A549 (cell line): ENCODE measurements around the gene C2. TPM values are rescaled to one million over a fixed set of nuclear protein-coding genes. Genes with fewer than 3 reads are reported as not detected.

ENCODE experiments used
- ATAC-seq, 2 experiments: fragments of 200-7000 bp in 1 of 2; fragments of >200 bp in 1 of 2; cut with Nextera tagmentation in 1 of 2; cut with Tn5 transposase in 1 of 2; 3 replicates each; pipeline versions ENCODE4 v1.8.0 to v1.9.1; 2018 to 2020; ENCODE audit warnings: mild to moderate bottlenecking in 1 of 2, moderate library complexity in 1 of 2
- CTCF ChIA-PET: fragments of 300-600 bp; sonication (Branson Sonifier 250); formaldehyde crosslinking; extraction: SDS; loops from one replicate; lab custom pipeline; 2021; ENCODE audit warnings: antibody characterized with exemption, inconsistent platforms; lab: Yijun Ruan, JAX
- POLR2A ChIA-PET: fragments of 350-600 bp; formaldehyde crosslinking; extraction: SDS; loops from one replicate; lab custom pipeline; 2021; ENCODE audit warnings: antibody characterized with exemption, inconsistent platforms; lab: Yijun Ruan, JAX
- DNase-seq, 2 experiments: peaks; one replicate each; pipeline versions ENCODE4 v3.0.0 to v3.0.0-alpha.2; 2011 to 2016; ENCODE audit warnings: low read depth in 1 of 2, low spot score in 1 of 2
- FAIRE-seq: peaks from 2 replicates; lab custom pipeline; 2011; peaks lifted over from hg19 to GRCh38; lab: Jason Lieb, UNC
- H3K27ac ChIP-seq, 2 experiments: fragments of >200 bp; sonication (Bioruptor Twin); formaldehyde crosslinking; 3 replicates each; pipeline ENCODE4 v1.5.1; 2016 to 2017
- H3K4me1 ChIP-seq: fragments of >200 bp; sonication (Bioruptor Twin); formaldehyde crosslinking; 3 replicates; pipeline ENCODE4 v1.6.1; 2016
- H3K4me2 ChIP-seq: fragments of >200 bp; sonication (Bioruptor Twin); formaldehyde crosslinking; 3 replicates; pipeline ENCODE4 v1.6.1; 2016
- H3K4me3 ChIP-seq: fragments of >200 bp; sonication (Bioruptor Twin); formaldehyde crosslinking; 3 replicates; pipeline ENCODE4 v1.5.1; 2016
- H3K9me3 ChIP-seq: fragments of >200 bp; sonication (Bioruptor Twin); formaldehyde crosslinking; 3 replicates; pipeline ENCODE4 v1.6.1; 2016
- BCL3 ChIP-seq: fragments of >200 bp; sonication (Bioruptor Twin); formaldehyde crosslinking; IDR thresholded peaks from 3 replicates; pipeline ENCODE4 v1.6.1; 2016
- BHLHE40 ChIP-seq: IDR thresholded peaks from 2 replicates; pipeline ENCODE4 v1.6.1; 2012; ENCODE audit warnings: low read depth, low read length, inconsistent platforms
- CBX2 ChIP-seq: fragments of 200-600 bp; sonication (generic); IDR thresholded peaks from 2 replicates; pipeline ENCODE4 v1.6.1; 2016; ENCODE audit warnings: low read depth, mild to moderate bottlenecking, borderline replicate concordance
- CEBPB ChIP-seq, 2 experiments: fragments of >200 bp in 1 of 2; sonication (Bioruptor Twin) in 1 of 2; formaldehyde crosslinking in 1 of 2; IDR thresholded peaks; 2 replicates each; pipeline ENCODE4 v1.6.1; 2012 to 2016
- EHF ChIP-seq: fragments of 250-450 bp; sonication (Bioruptor Pico); IDR thresholded peaks from 2 replicates; pipeline ENCODE4 v1.5.0; 2020; ENCODE audit warnings: mild to moderate bottlenecking
- EP300 ChIP-seq, 2 experiments: fragments of >200 bp; sonication (Bioruptor Twin); formaldehyde crosslinking; IDR thresholded peaks; 2 replicates in 1 of 2; 3 replicates in 1 of 2; pipeline ENCODE4 v1.6.1; 2016 to 2017
- FOSB ChIP-seq: fragments of 250-450 bp; sonication (Bioruptor Pico); IDR thresholded peaks from 2 replicates; pipeline ENCODE4 v1.5.0; 2020; ENCODE audit warnings: mild to moderate bottlenecking, moderate library complexity
- FOSL2 ChIP-seq, 2 experiments: fragments of 450-650 bp in 1 of 2; fragments of >200 bp in 1 of 2; sonication (Bioruptor Twin) in 1 of 2; formaldehyde crosslinking; IDR thresholded peaks; 2 replicates each; pipeline versions ENCODE4 v1.5.0 to v1.6.1; 2016 to 2020; ENCODE audit warnings: mild to moderate bottlenecking in 1 of 2, moderate library complexity in 1 of 2
- GATA3 ChIP-seq: IDR thresholded peaks from 2 replicates; pipeline ENCODE4 v1.6.1; 2012; ENCODE audit warnings: borderline replicate concordance
- HMGXB4 ChIP-seq: fragments of 250-450 bp; sonication (Bioruptor Pico); IDR thresholded peaks from 2 replicates; pipeline ENCODE4 v1.5.0; 2021; ENCODE audit warnings: mild to moderate bottlenecking, moderate library complexity, borderline replicate concordance
- HOXA7 ChIP-seq: fragments of 250-450 bp; sonication (Bioruptor Pico); IDR thresholded peaks from 2 replicates; pipeline ENCODE4 v1.5.0; 2020; ENCODE audit warnings: mild to moderate bottlenecking, moderate library complexity
- HOXB13 ChIP-seq: fragments of 250-450 bp; sonication (Bioruptor Pico); IDR thresholded peaks from 2 replicates; pipeline ENCODE4 v1.5.0; 2020; ENCODE audit warnings: low read depth, mild to moderate bottlenecking, moderate library complexity
- HOXB5 ChIP-seq: fragments of 250-450 bp; sonication (Bioruptor Pico); IDR thresholded peaks from 2 replicates; pipeline ENCODE4 v1.5.0; 2020; ENCODE audit warnings: mild to moderate bottlenecking, moderate library complexity
- KDM5A ChIP-seq: fragments of 200-600 bp; sonication (generic); IDR thresholded peaks from 2 replicates; pipeline ENCODE4 v1.6.1; 2016; ENCODE audit warnings: antibody characterized with exemption, mild to moderate bottlenecking
- MAFK ChIP-seq: fragments of 450-650 bp; IDR thresholded peaks from 2 replicates; pipeline ENCODE4 v1.6.1; 2014; ENCODE audit not compliant: partially characterized antibody
- NFE2L2 ChIP-seq: fragments of 150-350 bp; conservative IDR thresholded peaks from 2 replicates; pipeline ENCODE4 v1.6.1; 2014; ENCODE audit warnings: low read length
- NPAS2 ChIP-seq: fragments of 250-450 bp; sonication (Bioruptor Pico); IDR thresholded peaks from 2 replicates; pipeline ENCODE4 v1.8.0; 2022; ENCODE audit warnings: mild to moderate bottlenecking, moderate library complexity, borderline replicate concordance
- RAD21 ChIP-seq, 2 experiments: fragments of >200 bp in 1 of 2; sonication (Bioruptor Twin) in 1 of 2; formaldehyde crosslinking in 1 of 2; IDR thresholded peaks in 1 of 2; conservative IDR thresholded peaks in 1 of 2; 2 replicates in 1 of 2; 3 replicates in 1 of 2; pipeline ENCODE4 v1.6.1; 2012 to 2018; ENCODE audit warnings: inconsistent platforms in 1 of 2
- USF2 ChIP-seq: fragments of 450-650 bp; IDR thresholded peaks from 2 replicates; pipeline ENCODE4 v1.6.1; 2014; ENCODE audit warnings: antibody characterized with exemption
- ZFP36 ChIP-seq: fragments of 450-650 bp; IDR thresholded peaks from 2 replicates; pipeline ENCODE4 v1.6.1; 2014; ENCODE audit warnings: borderline replicate concordance; ENCODE audit not compliant: partially characterized antibody
- WGBS: methylation state at CpG from one replicate; pipeline ENCODE4 v1.1.6; 2017; ENCODE audit errors: missing lambda C conversion rate; 5-methylcytosine and 5-hydroxymethylcytosine counted together
- polyA plus RNA-seq, 4 experiments: library from polyadenylated mRNA; depleted of rRNA in 3 of 4; stranded (reverse); fragments of >200 nt; fragmentation: RNase III in 1 of 4; extraction: RNeasy Plus Mini Kit Qiagen cat#74134 plus additional on column Dnase treatment in 1 of 4; gene quantifications; 2 replicates in 3 of 4; 3 replicates in 1 of 4; pipeline ENCODE4 v1.2.3, GENCODE V29; 2011 to 2017
- TF ChIP-seq, protein P1 (sequence below): IDR thresholded peaks from 2 replicates; pipeline ENCODE4 v1.6.1; 2012
- TF ChIP-seq, protein P2 (sequence below): IDR thresholded peaks from 2 replicates; pipeline ENCODE4 v1.6.1; 2012; ENCODE audit warnings: low read depth, borderline replicate concordance

C2 gene
- polyA plus RNA-seq, 2 of the 4 experiments (the other 2 are of a cell fraction) = 0.22 to 0.87 TPM

- peak overlapping the region; percentile 20; the same call in 1 of the 3 replicates for H3K4me2 ChIP-seq
- H3K27ac ChIP-seq = peak overlapping the region; percentile 47 to 61; a peak in 4 of 6 replicates
- POLR2A ChIA-PET = no interaction called here
- no peak overlapping the region for H3K4me3 ChIP-seq
- DNase-seq (peak in 1 of 2 experiments; percentile 55), FAIRE-seq (no peak), ATAC-seq (peak in 1 of 2 experiments; percentile 33; a peak in 2 of 6 replicates)
- CTCF ChIA-PET = interaction anchor here (4.9 kb wide), 1 partner anchor 31 kb away, joined by 24 read pairs; no protein-coding TSS in a partner anchor
- H3K4me1 ChIP-seq = peaks cover 14% of the 10 kb centered on the region
- WGBS = 25% methylated on average over 1 of the region's 2 CpGs
- no peak for TF ChIP-seq HOXA7 (CRISPR knock-in tag)
- TF ChIP-seq HOXB13 (CRISPR knock-in tag) = no peak
- TF ChIP-seq GATA3 = no peak
- no peak for TF ChIP-seq BCL3
- TF ChIP-seq FOSL2 (IDR thresholded peaks at IDR 0.05) = no peak
- TF ChIP-seq FOSL2 (CRISPR knock-in tag; IDR thresholded peaks at IDR 0.05) = no peak
- TF ChIP-seq HMGXB4 = no peak
- TF ChIP-seq EP300 (IDR thresholded peaks at IDR 0.05) = no peak
- H3K9me3 ChIP-seq = no peaks in the 10 kb centered on the region; the same call in 2 of the 3 replicates
These were observed 6.7 kb upstream of the C2 start for GRCh38 chr6:31920811-31921210.

DNA sequence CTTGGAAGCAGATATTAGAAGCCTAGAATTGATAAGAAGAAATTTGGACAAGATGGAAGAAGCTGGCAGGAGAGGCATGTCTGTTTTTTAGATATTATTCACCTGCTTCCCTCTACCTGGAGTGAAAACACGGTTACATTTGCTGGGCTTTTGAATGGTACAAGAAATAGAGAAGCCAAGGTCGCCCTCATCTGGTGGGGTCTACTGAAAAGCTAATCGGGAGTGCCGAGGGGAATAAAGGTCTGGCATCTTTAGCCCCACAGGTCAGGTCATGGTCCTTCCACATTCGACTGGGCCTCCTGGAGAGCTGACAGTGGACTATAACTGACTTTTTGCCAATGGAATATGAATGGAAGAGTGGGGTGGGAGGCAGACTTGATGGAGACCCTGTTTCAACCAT, 4.6 kb upstream of the C2 start:
- no peak for FAIRE-seq
- ATAC-seq = peak in 1 of 2 experiments; percentile 52; a peak in 1 of 6 replicates
- TF ChIP-seq, protein P1, sequence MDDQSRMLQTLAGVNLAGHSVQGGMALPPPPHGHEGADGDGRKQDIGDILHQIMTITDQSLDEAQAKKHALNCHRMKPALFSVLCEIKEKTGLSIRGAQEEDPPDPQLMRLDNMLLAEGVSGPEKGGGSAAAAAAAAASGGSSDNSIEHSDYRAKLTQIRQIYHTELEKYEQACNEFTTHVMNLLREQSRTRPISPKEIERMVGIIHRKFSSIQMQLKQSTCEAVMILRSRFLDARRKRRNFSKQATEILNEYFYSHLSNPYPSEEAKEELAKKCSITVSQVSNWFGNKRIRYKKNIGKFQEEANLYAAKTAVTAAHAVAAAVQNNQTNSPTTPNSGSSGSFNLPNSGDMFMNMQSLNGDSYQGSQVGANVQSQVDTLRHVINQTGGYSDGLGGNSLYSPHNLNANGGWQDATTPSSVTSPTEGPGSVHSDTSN = no peak
- TF ChIP-seq EHF = no peak
- no peak for TF ChIP-seq HOXB13 (CRISPR knock-in tag)
- no peak for TF ChIP-seq NFE2L2
- TF ChIP-seq CEBPB (IDR thresholded peaks at IDR 0.05) = no peak
- TF ChIP-seq GATA3 = no peak
- no peak for TF ChIP-seq USF2
- TF ChIP-seq CBX2 = no peak
- no peak for TF ChIP-seq NPAS2 (CRISPR knock-in tag)
- no peak for TF ChIP-seq KDM5A
- no peak for TF ChIP-seq EP300 (IDR thresholded peaks at IDR 0.05)
- no peak for TF ChIP-seq ZFP36
- TF ChIP-seq HOXB5 (CRISPR knock-in tag) = no peak
- no peak; a peak in 1 of 5 replicates for TF ChIP-seq RAD21 (conservative IDR thresholded peaks at IDR 0.05 in 1 of 2, IDR thresholded peaks at IDR 0.05 in 1 of 2)
- TF ChIP-seq, protein P2, sequence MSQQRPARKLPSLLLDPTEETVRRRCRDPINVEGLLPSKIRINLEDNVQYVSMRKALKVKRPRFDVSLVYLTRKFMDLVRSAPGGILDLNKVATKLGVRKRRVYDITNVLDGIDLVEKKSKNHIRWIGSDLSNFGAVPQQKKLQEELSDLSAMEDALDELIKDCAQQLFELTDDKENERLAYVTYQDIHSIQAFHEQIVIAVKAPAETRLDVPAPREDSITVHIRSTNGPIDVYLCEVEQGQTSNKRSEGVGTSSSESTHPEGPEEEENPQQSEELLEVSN = no peak
- no peak for TF ChIP-seq MAFK
- no peak for TF ChIP-seq BHLHE40
- no peak for TF ChIP-seq FOSB (CRISPR knock-in tag)
- Histone ChIP-seq H3K4me2 (no peak overlapping the region), H3K9me3 (peaks cover 3% of the 10 kb centered on the region; the same call in 1 of the 3 replicates), H3K27ac (no peak overlapping the region), H3K4me3 (no peak overlapping the region), H3K4me1 (peaks cover 14% of the 10 kb centered on the region)
- no peak for DNase-seq
- CTCF ChIA-PET = interaction anchor here (0.8 to 4.9 kb wide), 3 partner anchors 20 to 85 kb away, joined by 3 to 24 read pairs (median 3); no protein-coding TSS in a partner anchor
- 21% methylated on average over 5 of the region's 5 CpGs for WGBS
- POLR2A ChIA-PET = no interaction called here
